ENCODE data around the gene SEC14L6. TPM values are rescaled to one million over a fixed set of nuclear protein-coding genes. Genes with fewer than 3 reads are reported as not detected.

SEC14L6 gene
- total RNA-seq, 1 donor from 2014 or later = not detected

GRCh38 chr22:30521368-30522156, 25.0 kb downstream of the SEC14L6 start:
- Histone ChIP-seq H3K9me3 (replicated peaks) (no peaks in the 10 kb centered on the region), H3K4me3 (no peak overlapping the region), H3K36me3 (no peaks in the 10 kb centered on the region), H3K27ac (replicated peaks) (no peak overlapping the region), H3K27me3 (ENCODE audit: low read depth) (peaks cover 64% of the 10 kb centered on the region), H3K4me1 (no peaks in the 10 kb centered on the region)
- no peak for DNase-seq
- intact Hi-C loops (cut with micrococcal nuclease) = no loop called here
- no peak for TF ChIP-seq CTCF (IDR thresholded peaks at IDR 0.05; ENCODE audit: borderline replicate concordance)

GRCh38 chr22:30519842-30520425, 26.6 kb downstream of the SEC14L6 start:
- H3K4me3 ChIP-seq = no peak overlapping the region
- TF ChIP-seq CTCF (IDR thresholded peaks at IDR 0.05; ENCODE audit: borderline replicate concordance) = no peak
- intact Hi-C loops (cut with micrococcal nuclease) = no loop called here
- no peak overlapping the region for H3K27ac ChIP-seq (replicated peaks)
- H3K27me3 ChIP-seq (ENCODE audit: low read depth) = peaks cover 51% of the 10 kb centered on the region
- H3K4me1 ChIP-seq = no peaks in the 10 kb centered on the region
- no peaks in the 10 kb centered on the region for H3K9me3 ChIP-seq (replicated peaks)
- no peak for DNase-seq
- H3K36me3 ChIP-seq = no peaks in the 10 kb centered on the region

GRCh38 chr22:30516731-30517130, 29.8 kb downstream of the SEC14L6 start:
- H3K36me3 ChIP-seq = no peaks in the 10 kb centered on the region
- no peak overlapping the region for H3K27ac ChIP-seq (replicated peaks)
- peaks cover 22% of the 10 kb centered on the region for H3K27me3 ChIP-seq (ENCODE audit: low read depth)
- TF ChIP-seq CTCF (IDR thresholded peaks at IDR 0.05; ENCODE audit: borderline replicate concordance) = no peak
- intact Hi-C loops (cut with micrococcal nuclease) = no loop called here
- peaks cover 9% of the 10 kb centered on the region for H3K9me3 ChIP-seq (replicated peaks)
- no peak overlapping the region for H3K4me3 ChIP-seq
- DNase-seq = no peak
- H3K4me1 ChIP-seq = no peaks in the 10 kb centered on the region

- H3K36me3 ChIP-seq = no peaks in the 10 kb centered on the region
- no peak for DNase-seq
- no peak overlapping the region for H3K27ac ChIP-seq (replicated peaks)
- no peak for TF ChIP-seq CTCF (IDR thresholded peaks at IDR 0.05; ENCODE audit: borderline replicate concordance)
- intact Hi-C loops (cut with micrococcal nuclease) = no loop called here
- H3K9me3 ChIP-seq (replicated peaks) = peaks cover 9% of the 10 kb centered on the region
- no peaks in the 10 kb centered on the region for H3K4me1 ChIP-seq
- no peak overlapping the region for H3K4me3 ChIP-seq
- peaks cover 19% of the 10 kb centered on the region for H3K27me3 ChIP-seq (ENCODE audit: low read depth)
These were observed 30.3 kb downstream of the SEC14L6 start for GRCh38 chr22:30516273-30516672.

GRCh38 chr22:30514252-30514651, 32.3 kb downstream of the SEC14L6 start:
- Histone ChIP-seq H3K4me1 (no peaks in the 10 kb centered on the region), H3K4me3 (no peak overlapping the region), H3K27ac (replicated peaks) (no peak overlapping the region), H3K36me3 (no peaks in the 10 kb centered on the region), H3K9me3 (replicated peaks) (peaks cover 9% of the 10 kb centered on the region), H3K27me3 (ENCODE audit: low read depth) (peaks cover 8% of the 10 kb centered on the region)
- no peak for DNase-seq
- intact Hi-C loops (cut with micrococcal nuclease) = no loop called here
- no peak for TF ChIP-seq CTCF (IDR thresholded peaks at IDR 0.05; ENCODE audit: borderline replicate concordance)

Data from left ventricle myocardium inferior (tissue), 1 donor.